IMR-90 (cell line): ENCODE data around the gene C5orf63. TPM values are rescaled to one million over a fixed set of nuclear protein-coding genes. Genes with fewer than 3 reads are reported as not detected.
"Not testable (repeated sequence)": the region's sequence is repeated elsewhere in the genome, so short reads cannot be mapped to it uniquely, and the experiment has no call there.

Experiments
- ATAC-seq: fragments of 200-7000 bp; cut with Tn5 transposase; 2 replicates; pipeline ENCODE4 v1.9.1; 2020; ENCODE audit warnings: low read depth, mild to moderate bottlenecking, moderate library complexity
- BruUV-seq: library from RNA; stranded (reverse); fragments of 400-500 nt; replicated peaks from 2 replicates; lab custom pipeline; 2021; lab: Mats Ljungman, UMichigan
- CTCF ChIA-PET: fragments of 300-600 bp; formaldehyde crosslinking; extraction: SDS; loops from one replicate; lab custom pipeline; 2021; ENCODE audit warnings: antibody characterized with exemption; lab: Yijun Ruan, JAX
- POLR2A ChIA-PET: fragments of 300-600 bp; sonication (Branson Sonifier 250); formaldehyde crosslinking; loops from one replicate; lab custom pipeline; 2022; ENCODE audit warnings: antibody characterized with exemption; ENCODE audit not compliant: unreplicated experiment; lab: Charles Lee
- DNase-seq: peaks from one replicate; pipeline ENCODE4 v3.0.0; 2013
- H2AFZ ChIP-seq: replicated peaks from 2 replicates; pipeline ENCODE3; 2013; ENCODE audit warnings: low read length, mild to moderate bottlenecking; ENCODE audit not compliant: poor library complexity
- H2AK5ac ChIP-seq: 2 replicates; pipeline ENCODE4 v1.6.1; 2013; ENCODE audit warnings: low read depth, low read length, inconsistent platforms
- H2AK9ac ChIP-seq: replicated peaks from 2 replicates; pipeline ENCODE3; 2013; ENCODE audit warnings: mild to moderate bottlenecking, low read depth, low read length, moderate library complexity; ENCODE audit not compliant: poor library complexity
- H2BK120ac ChIP-seq: 2 replicates; pipeline ENCODE4 v1.6.1; 2013; ENCODE audit warnings: low read depth, low read length, inconsistent platforms
- H2BK15ac ChIP-seq: 3 replicates; pipeline ENCODE4 v1.6.1; 2013; ENCODE audit warnings: low read depth, low read length, inconsistent platforms
- H2BK20ac ChIP-seq: 2 replicates; pipeline ENCODE4 v1.6.1; 2013; ENCODE audit warnings: low read depth, mild to moderate bottlenecking, inconsistent platforms, low read length, moderate library complexity
- H2BK5ac ChIP-seq: 2 replicates; pipeline ENCODE4 v1.6.1; 2013; ENCODE audit warnings: mild to moderate bottlenecking, low read depth, low read length, inconsistent platforms; ENCODE audit not compliant: poor library complexity, severe bottlenecking
- H3K14ac ChIP-seq: replicated peaks from 2 replicates; pipeline ENCODE4 v1.6.1; 2013; ENCODE audit warnings: low read depth, low read length, inconsistent platforms
- H3K18ac ChIP-seq: 2 replicates; pipeline ENCODE4 v1.6.1; 2013; ENCODE audit warnings: low read depth, low read length, control low read depth
- H3K23ac ChIP-seq: 2 replicates; pipeline ENCODE4 v1.6.1; 2013; ENCODE audit warnings: low read depth, low read length, inconsistent platforms
- H3K27ac ChIP-seq: 2 replicates; pipeline ENCODE4 v1.5.1; 2013; ENCODE audit warnings: mild to moderate bottlenecking, control low read depth, low read length; ENCODE audit not compliant: insufficient read depth
- H3K27me3 ChIP-seq: 2 replicates; pipeline ENCODE4 v1.6.1; 2013; ENCODE audit warnings: low read length; ENCODE audit not compliant: control insufficient read depth, insufficient read depth
- H3K36me3 ChIP-seq: 2 replicates; pipeline ENCODE4 v1.6.1; 2013; ENCODE audit warnings: low read length, mixed read lengths; ENCODE audit not compliant: control insufficient read depth, insufficient read depth
- H3K4ac ChIP-seq: 2 replicates; pipeline ENCODE4 v1.6.1; 2013; ENCODE audit warnings: low read depth, low read length, inconsistent platforms
- H3K4me1 ChIP-seq: 2 replicates; pipeline ENCODE4 v1.6.1; 2013; ENCODE audit warnings: low read length, mixed read lengths; ENCODE audit not compliant: control insufficient read depth, insufficient read depth
- H3K4me2 ChIP-seq: 2 replicates; pipeline ENCODE4 v1.6.1; 2013; ENCODE audit warnings: low read depth, mild to moderate bottlenecking, control low read depth, low read length, moderate library complexity
- H3K4me3 ChIP-seq: 2 replicates; pipeline ENCODE4 v1.5.1; 2013; ENCODE audit warnings: low read depth, mild to moderate bottlenecking, control low read depth, low read length, moderate library complexity; ENCODE audit not compliant: insufficient read depth
- H3K56ac ChIP-seq: 2 replicates; pipeline ENCODE4 v1.6.1; 2013; ENCODE audit warnings: low read length, inconsistent platforms; ENCODE audit not compliant: insufficient read depth; ENCODE audit errors: extremely low read depth
- H3K79me1 ChIP-seq, 2 experiments: 2 replicates each; pipeline ENCODE4 v1.6.1; 2013; ENCODE audit warnings: low read length in 2 of 2, inconsistent platforms in 1 of 2, low read depth in 1 of 2
- H3K9ac ChIP-seq: 2 replicates; pipeline ENCODE4 v1.6.1; 2013; ENCODE audit warnings: low read depth, low read length, control low read depth
- H3K9me1 ChIP-seq: 2 replicates; pipeline ENCODE4 v1.6.1; 2013; ENCODE audit warnings: low read length, inconsistent platforms; ENCODE audit not compliant: insufficient read depth
- H3K9me3 ChIP-seq: 2 replicates; pipeline ENCODE4 v1.6.1; 2013; ENCODE audit warnings: low read length; ENCODE audit not compliant: control insufficient read depth, insufficient read depth
- H4K20me1 ChIP-seq: 2 replicates; pipeline ENCODE4 v1.6.1; 2013; ENCODE audit warnings: low read length, inconsistent platforms; ENCODE audit not compliant: insufficient read depth
- H4K5ac ChIP-seq: 2 replicates; pipeline ENCODE4 v1.6.1; 2013; ENCODE audit warnings: mild to moderate bottlenecking, low read depth, low read length, control low read depth
- H4K8ac ChIP-seq, 2 experiments: 2 replicates each; pipeline ENCODE4 v1.6.1; 2013; ENCODE audit warnings: low read depth in 2 of 2, low read length in 2 of 2, control low read depth in 1 of 2, inconsistent platforms in 1 of 2
- H4K91ac ChIP-seq: 2 replicates; pipeline ENCODE4 v1.6.1; 2013; ENCODE audit warnings: low read depth, low read length, inconsistent platforms; ENCODE audit not compliant: insufficient read depth
- CEBPB ChIP-seq: IDR thresholded peaks from 2 replicates; pipeline ENCODE4 v1.6.1; 2012; ENCODE audit warnings: low read depth, low read length, improper control_type of control experiment
- CHD1 ChIP-seq: IDR thresholded peaks from 2 replicates; pipeline ENCODE4 v1.6.1; 2012; ENCODE audit warnings: low read depth, low read length, improper control_type of control experiment
- FOS ChIP-seq: fragments of 150-350 bp; IDR thresholded peaks from 2 replicates; pipeline ENCODE4 v1.6.1; 2016; ENCODE audit warnings: low read depth, low read length
- MAFK ChIP-seq: IDR thresholded peaks from 2 replicates; pipeline ENCODE4 v1.6.1; 2012; ENCODE audit warnings: low read depth, low read length, improper control_type of control experiment
- NFE2L2 ChIP-seq: fragments of 150-350 bp; IDR thresholded peaks from 2 replicates; pipeline ENCODE4 v1.6.1; 2016; ENCODE audit warnings: low read depth, mild to moderate bottlenecking, low read length
- POLR2A ChIP-seq: IDR thresholded peaks from 2 replicates; pipeline ENCODE4 v1.6.1; 2012; ENCODE audit warnings: mild to moderate bottlenecking, low read depth, low read length
- SMC3 ChIP-seq: fragments of 150-350 bp; IDR thresholded peaks from 2 replicates; pipeline ENCODE4 v1.6.1; 2016; ENCODE audit warnings: low read depth, mild to moderate bottlenecking, antibody characterized with exemption, low read length, moderate library complexity
- WGBS, 2 experiments: methylation state at CpG; one replicate each; pipeline versions ENCODE4 v1.1.5 to v1.1.7; 2013; ENCODE audit warnings: missing lambda C conversion rate in 2 of 2; ENCODE audit not compliant: insufficient read length in 1 of 2; ENCODE audit errors: extremely low coverage in 2 of 2; 5-methylcytosine and 5-hydroxymethylcytosine counted together
- dilution Hi-C: fragments of 300-500 bp; cut with HindIII; formaldehyde crosslinking; loops from one replicate; pipeline ENCODE4 v1.14.3; 2018; ENCODE audit warnings: low sequenced_read_pairs; ENCODE audit not compliant: unreplicated experiment
- in situ Hi-C: fragments of 300-500 bp; cut with MboI; formaldehyde crosslinking; loops from 3 replicates; pipeline ENCODE4 v1.14.3; 2019; ENCODE audit warnings: low sequenced_read_pairs, inconsistent platforms, mixed read lengths
- intact Hi-C: fragments of 100-400 bp; cut with micrococcal nuclease; formaldehyde crosslinking; loops from 2 replicates; pipeline ENCODE4 v1.10.0; 2022
- polyA plus RNA-seq, 3 experiments: library from polyadenylated mRNA; depleted of rRNA; stranded (reverse); fragments of >200 nt; gene quantifications; 2 replicates each; pipeline ENCODE4 v1.2.3, GENCODE V29; 2012; ENCODE audit warnings: low replicate concordance in 1 of 3
- total RNA-seq: library from RNA; depleted of rRNA; stranded (reverse); fragments of >200 nt; gene quantifications from 2 replicates; pipeline ENCODE4 v1.2.3, GENCODE V29; 2012

C5orf63 gene
- total and polyA plus RNA-seq, 2 of the 4 experiments (the other 2 are of a cell fraction) = 0.72 to 1.1 TPM

DNA sequence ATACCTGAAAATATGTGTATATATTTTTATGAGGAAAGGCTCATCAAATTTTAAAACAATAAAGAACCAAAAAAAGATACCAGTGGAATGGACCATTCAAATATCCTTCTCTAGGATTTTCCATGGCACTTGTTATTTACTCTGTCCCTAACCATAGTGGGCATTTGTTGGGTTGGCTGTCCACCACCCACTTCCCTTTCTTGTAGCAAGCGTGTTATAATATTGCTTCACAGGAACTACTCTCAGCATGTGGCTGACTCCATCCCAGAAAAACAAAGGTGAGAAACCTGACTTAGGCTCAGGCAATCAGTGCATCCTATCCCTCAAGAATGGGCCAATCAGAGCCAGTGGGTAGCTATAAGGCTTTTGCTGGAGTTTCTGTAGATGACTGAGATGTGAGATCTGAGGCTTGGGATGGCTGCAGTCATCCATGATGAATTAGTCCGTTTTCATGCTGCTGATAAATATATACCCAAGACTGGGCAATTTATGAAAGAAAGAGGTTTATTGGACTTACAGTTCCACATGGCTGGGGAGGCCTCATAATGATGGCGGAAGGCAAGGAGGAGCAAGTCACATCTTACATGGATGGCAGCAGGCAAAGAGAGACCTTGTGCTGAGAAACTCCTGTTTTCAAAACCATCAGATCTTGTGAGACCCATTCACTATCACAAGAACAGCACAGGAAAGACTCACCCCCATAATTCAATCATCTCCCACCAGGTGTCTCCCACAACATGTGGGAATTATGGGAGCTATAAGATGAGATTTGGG lies 17.2 kb downstream of the C5orf63 start:
- no peak overlapping the region for H3K9ac ChIP-seq
- no peaks in the 10 kb centered on the region for H3K4me1 ChIP-seq
- no peak overlapping the region for H3K4me3 ChIP-seq
- H3K36me3 ChIP-seq = no peaks in the 10 kb centered on the region
- in situ Hi-C loops = no loop called here
- dilution Hi-C loops = no loop called here
- no peaks in the 10 kb centered on the region for H3K9me3 ChIP-seq
- no peak overlapping the region for H4K8ac ChIP-seq
- ATAC-seq = no peak
- H3K4me2 ChIP-seq = no peak overlapping the region
- DNase-seq = no peak
- H3K79me1 ChIP-seq = no peaks in the 10 kb centered on the region
- ChIA-PET POLR2A (no interaction called here), CTCF (interaction anchor here (0.5 to 1.3 kb wide), 2 partner anchors 17 to 65 kb away, joined by 3 to 4 read pairs; no protein-coding TSS in a partner anchor)
- H2AFZ ChIP-seq = no peak overlapping the region
- no TSS peak for BruUV-seq
- no peak overlapping the region for H3K14ac ChIP-seq
- no peak overlapping the region for H3K27ac ChIP-seq
- no peak overlapping the region for H3K23ac ChIP-seq
- H2BK120ac ChIP-seq = no peak overlapping the region
- no peak for TF ChIP-seq SMC3
- TF ChIP-seq POLR2A = no peak
- TF ChIP-seq CHD1 = no peak
- TF ChIP-seq MAFK = no peak
- TF ChIP-seq CEBPB = no peak
- no peak for TF ChIP-seq NFE2L2
- TF ChIP-seq FOS = no peak
- no peaks in the 10 kb centered on the region for H4K20me1 ChIP-seq
- H3K56ac ChIP-seq = no peak overlapping the region
- H3K9me1 ChIP-seq = no peaks in the 10 kb centered on the region
- intact Hi-C loops = no loop called here
- no peaks in the 10 kb centered on the region for H3K27me3 ChIP-seq
- no peak overlapping the region for H2BK5ac ChIP-seq
- H3K4ac ChIP-seq = no peak overlapping the region
- no peak overlapping the region for H2BK15ac ChIP-seq
- H2BK20ac ChIP-seq = no peak overlapping the region
- no CpG with 5 or more reads among the region's 3 CpGs for WGBS, 2 experiments
- H2AK5ac ChIP-seq = no peak overlapping the region
- no peak overlapping the region for H4K5ac ChIP-seq
- no peak overlapping the region for H3K18ac ChIP-seq
- no peak overlapping the region for H2AK9ac ChIP-seq
- H4K91ac ChIP-seq = no peak overlapping the region

- H3K4me1 ChIP-seq, H3K23ac ChIP-seq, H2BK5ac ChIP-seq, CTCF ChIA-PET, in situ Hi-C loops, H3K4me3 ChIP-seq, H4K5ac ChIP-seq, H3K9ac ChIP-seq, H4K91ac ChIP-seq, H3K79me1 ChIP-seq, H3K36me3 ChIP-seq, ATAC-seq, H3K4me2 ChIP-seq, H2BK15ac ChIP-seq, H2AK9ac ChIP-seq, DNase-seq, H3K27ac ChIP-seq, H3K4ac ChIP-seq, intact Hi-C loops, H2BK20ac ChIP-seq, H3K56ac ChIP-seq, H4K20me1 ChIP-seq, H3K9me1 ChIP-seq, H3K18ac ChIP-seq, H3K27me3 ChIP-seq, H2AK5ac ChIP-seq, dilution Hi-C loops, H3K9me3 ChIP-seq, POLR2A ChIA-PET, H2BK120ac ChIP-seq, BruUV-seq, H2AFZ ChIP-seq, H4K8ac ChIP-seq, H3K14ac ChIP-seq: not testable (repeated sequence)
- no CpG with 5 or more reads among the region's 6 CpGs for WGBS, 2 experiments
Observed at GRCh38 chr5:127053551-127053950, 19.8 kb downstream of the C5orf63 start.
